Stimulated activated CD4-positive, alpha-beta T cell treated with anti-CD3 and anti-CD28 coated beads, Interleukin-1b, Interleukin-23, amount 100 ng/mL, for 48 hours (primary cell): ENCODE data around the gene DPEP1.
"Not testable (repeated sequence)": the region's sequence is repeated elsewhere in the genome, so short reads cannot be mapped to it uniquely, and the experiment has no call there.

Experiments
- DNase-seq: peaks from one replicate; pipeline ENCODE4 v3.0.0-alpha.2; 2020

Gene DPEP1

GRCh38 chr16:89621698-89622409, 8.4 kb downstream of the DPEP1 start:
- DNase-seq, result no peak

GRCh38 chr16:89623511-89624261, 10.2 kb downstream of the DPEP1 start:
- no peak for DNase-seq

GRCh38 chr16:89624777-89625761, 11.6 kb downstream of the DPEP1 start:
- DNase-seq, result no peak

- no peak for DNase-seq
Measured at GRCh38 chr16:89629827-89630610, 16.6 kb downstream of the DPEP1 start.

- no peak for DNase-seq
Measured at GRCh38 chr16:89633064-89633631, 19.7 kb downstream of the DPEP1 start.

GRCh38 chr16:89634463-89635385, 21.3 kb downstream of the DPEP1 start:
- DNase-seq, result not testable (repeated sequence)

GRCh38 chr16:89636663-89637062, 23.2 kb downstream of the DPEP1 start:
- DNase-seq, result no peak

- no peak for DNase-seq
Measured at GRCh38 chr16:89637379-89637778, 23.9 kb downstream of the DPEP1 start.

GRCh38 chr16:89638455-89638854, 25.0 kb downstream of the DPEP1 start:
- no peak for DNase-seq

GRCh38 chr16:89639385-89639784, 25.9 kb downstream of the DPEP1 start:
- DNase-seq, result no peak

- no peak for DNase-seq
Measured at GRCh38 chr16:89641458-89642119, 28.1 kb downstream of the DPEP1 start.

- no peak for DNase-seq
Measured at GRCh38 chr16:89642574-89642973, 29.1 kb downstream of the DPEP1 start.

- no peak for DNase-seq
Measured at GRCh38 chr16:89643769-89644300, 30.4 kb downstream of the DPEP1 start.

- DNase-seq, result no peak
Measured at GRCh38 chr16:89645122-89645521, 31.7 kb downstream of the DPEP1 start.

- no peak for DNase-seq
Measured at GRCh38 chr16:89646270-89646669, 32.8 kb downstream of the DPEP1 start.

GRCh38 chr16:89646906-89647305, 33.5 kb downstream of the DPEP1 start:
- DNase-seq, result no peak

- no peak for DNase-seq
Measured at GRCh38 chr16:89651584-89651983, 38.1 kb downstream of the DPEP1 start.

- DNase-seq, result no peak
Measured at GRCh38 chr16:89653656-89654295, 40.3 kb downstream of the DPEP1 start.

- DNase-seq, result no peak
Measured at GRCh38 chr16:89655062-89655643, 41.7 kb downstream of the DPEP1 start.
